Kasumi-1 (cell line): ENCODE measurements around the gene RERG.

ENCODE experiments used
- DNase-seq, 2 experiments: peaks; one replicate each; lab custom pipeline; 2025; lab: John Stamatoyannopoulos, UW

RERG gene

DNA sequence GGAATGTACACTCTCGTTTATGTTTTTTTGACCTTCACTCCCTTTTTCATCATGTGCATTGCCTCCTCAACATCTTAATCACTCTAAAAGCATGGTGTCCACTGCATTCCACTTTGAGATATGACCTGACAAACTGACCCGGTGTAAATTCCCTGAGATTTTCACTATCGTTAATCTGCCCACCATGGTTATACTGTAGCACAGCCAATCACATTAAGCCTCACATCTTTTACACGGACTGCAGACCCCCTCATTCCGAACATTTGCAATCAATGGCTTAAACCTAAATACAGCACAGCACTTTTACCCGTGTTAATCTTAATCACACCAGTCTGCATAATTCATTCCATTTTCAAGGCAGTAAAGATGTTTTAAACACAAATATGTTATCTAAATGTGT lies 2.4 kb downstream of the RERG start:
- no peak for DNase-seq

DNA sequence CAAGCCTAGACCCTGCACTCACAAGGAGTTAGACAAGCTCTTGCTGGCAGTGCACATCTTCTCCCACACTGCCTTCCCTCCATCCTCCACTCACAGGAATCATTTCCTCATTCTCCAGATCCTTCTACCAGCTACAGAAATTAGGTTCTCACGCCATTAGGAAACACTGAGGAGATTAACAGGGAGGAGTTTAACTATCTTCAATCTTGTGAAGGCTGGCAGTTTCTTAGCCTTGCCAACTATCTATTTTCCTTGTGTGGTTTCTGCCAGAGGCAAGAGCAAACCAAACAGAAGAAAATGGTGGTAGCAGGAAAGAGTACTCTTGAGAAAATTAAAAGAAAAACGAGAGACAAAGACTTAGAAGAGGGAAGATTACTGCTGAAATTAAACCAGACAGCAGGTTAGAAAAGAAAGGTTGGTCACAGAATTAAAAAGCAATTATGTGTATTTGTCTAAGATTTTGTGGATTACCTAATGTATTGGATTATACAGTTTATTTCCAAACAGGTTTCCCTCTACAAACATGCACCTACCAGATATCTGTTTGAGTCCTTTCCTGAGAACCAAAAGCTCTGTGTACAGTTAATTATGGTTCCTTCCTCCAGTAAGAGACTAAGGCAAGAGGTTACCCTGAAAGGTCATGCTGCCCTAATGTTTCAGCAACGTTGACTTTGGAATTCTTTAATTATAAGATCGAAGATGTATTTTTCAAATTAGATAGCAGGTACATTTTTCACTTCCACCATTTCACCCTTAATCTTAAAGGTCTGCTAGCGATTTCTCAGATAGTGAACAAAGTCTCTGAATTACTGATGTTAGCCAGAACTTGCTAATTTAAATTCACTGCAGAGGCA lies 5.0 kb downstream of the RERG start:
- DNase-seq, result no peak

DNA sequence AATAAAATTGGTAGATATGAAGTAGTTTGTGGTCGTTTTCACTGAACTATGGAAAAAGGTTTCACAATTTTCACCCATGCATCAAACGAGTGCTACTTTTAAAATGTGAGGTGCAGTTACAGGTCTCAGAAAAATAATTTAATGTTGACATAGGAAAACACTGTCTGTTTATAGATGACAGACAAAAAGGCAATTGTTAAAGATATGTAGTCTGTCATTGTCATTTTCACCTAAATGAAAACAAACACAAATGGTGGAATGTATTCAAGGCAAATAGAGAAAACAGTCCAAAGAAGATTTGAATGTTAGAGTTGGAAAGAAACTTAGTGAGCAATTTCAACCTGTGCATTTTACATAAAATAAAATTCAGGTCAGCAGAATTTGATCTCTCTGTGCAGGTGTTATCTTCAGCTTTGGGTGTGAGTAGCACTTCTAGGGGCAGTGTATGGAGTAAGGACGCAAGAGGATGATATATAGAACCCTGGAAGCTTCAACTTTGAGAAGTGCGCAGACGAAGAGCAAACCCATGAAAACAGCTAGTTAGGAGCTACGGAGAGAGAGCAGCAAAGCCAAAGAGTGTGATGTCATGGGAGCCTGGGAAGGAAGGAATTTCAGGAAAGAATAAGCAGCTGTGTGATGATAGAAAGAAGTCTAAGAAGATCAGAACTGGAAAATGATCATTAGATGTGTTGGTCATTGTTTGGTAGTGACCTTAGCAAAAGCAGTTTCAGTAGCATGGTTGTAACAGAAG lies 6.2 kb downstream of the RERG start:
- no peak for DNase-seq

DNA sequence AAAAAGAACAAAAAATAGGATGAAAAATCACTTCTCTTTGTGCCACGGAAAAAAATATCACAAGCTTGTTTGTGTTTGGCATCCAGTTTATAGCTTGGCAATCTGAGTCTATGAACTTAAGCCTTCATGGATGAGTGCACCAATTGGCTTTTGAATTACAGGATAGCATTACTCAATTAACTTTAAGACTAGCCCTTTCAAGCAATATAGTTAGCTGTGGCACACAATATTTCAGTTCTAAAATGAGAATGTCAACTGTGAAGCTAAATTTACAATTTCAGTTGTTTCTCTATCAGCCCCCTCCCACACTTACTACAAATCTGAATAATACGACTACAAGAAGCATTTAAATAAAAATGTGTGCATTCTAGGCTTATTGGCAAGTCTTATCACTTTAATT lies 8.3 kb downstream of the RERG start:
- DNase-seq, result no peak

DNA sequence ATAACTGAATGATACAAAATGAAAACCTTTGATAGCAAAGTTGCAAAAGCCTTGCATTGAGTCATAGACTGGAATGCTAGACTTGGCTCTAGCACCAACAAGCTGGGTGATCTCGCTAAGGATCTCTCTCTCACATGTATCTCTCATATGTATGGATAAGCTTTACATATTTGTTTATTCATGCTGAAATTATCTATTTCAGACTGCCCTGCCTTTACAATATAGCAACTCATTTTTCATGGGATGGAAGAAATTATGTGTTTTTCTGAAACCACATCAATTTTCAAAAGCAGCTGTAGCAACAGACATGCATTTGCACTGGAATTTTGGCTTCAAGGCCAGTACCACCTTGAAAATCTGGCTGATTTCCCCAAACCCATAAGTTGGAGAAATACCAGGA lies 11.4 kb downstream of the RERG start:
- no peak for DNase-seq

DNA sequence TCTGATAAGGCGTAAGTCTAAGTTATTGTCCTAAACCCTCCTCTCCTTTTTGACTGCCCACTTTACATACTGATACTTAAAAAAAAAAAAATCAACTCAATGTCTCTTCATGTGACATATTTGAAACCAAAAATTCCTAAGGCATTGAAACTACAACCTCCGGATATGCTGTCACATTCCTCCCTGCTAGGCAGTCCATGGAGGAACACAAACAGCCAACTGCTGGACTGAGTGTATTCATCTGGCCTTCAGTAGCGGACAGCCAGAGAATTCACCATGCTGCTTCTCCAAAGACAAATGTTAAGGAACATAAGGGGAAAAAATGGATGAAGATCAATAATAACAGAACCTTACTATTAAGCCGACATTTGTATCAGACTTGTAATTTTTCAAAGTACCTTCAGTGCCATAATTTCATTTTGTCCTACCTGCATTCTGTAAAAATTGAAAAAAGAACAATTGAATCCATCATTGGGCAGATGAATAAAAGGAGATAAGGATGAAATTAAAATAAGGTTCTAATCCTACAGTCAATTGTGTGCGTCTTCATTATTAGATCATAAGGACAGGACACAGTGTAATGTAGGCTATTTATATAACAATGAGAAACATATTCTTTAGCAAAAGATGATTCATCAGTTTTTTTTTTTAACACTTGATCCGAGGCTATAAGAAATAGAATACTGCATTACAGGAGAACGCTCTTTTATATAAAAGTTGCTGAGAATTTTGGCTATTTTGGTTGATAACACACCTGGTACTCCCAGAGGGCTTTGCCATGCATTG lies 12.2 kb downstream of the RERG start:
- DNase-seq, result no peak

DNA sequence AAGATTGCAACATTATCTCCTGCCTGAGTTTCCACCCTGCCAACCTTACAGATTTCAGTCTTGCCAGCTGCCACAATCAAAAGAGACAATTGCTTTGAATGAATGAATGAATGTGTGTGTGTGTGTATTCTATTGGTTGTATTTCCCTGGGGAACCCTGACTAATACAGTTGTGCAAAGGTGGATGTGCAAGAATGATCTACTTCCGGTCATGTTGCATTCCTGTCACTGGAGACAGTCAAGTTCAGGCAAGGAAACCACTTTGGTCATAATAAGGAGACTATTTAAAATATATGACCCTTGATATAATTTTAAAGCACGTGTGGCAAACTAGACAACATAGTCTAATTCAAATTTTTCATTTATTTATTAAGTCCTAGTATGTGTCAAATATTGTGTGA lies 13.1 kb downstream of the RERG start:
- DNase-seq, result no peak

DNA sequence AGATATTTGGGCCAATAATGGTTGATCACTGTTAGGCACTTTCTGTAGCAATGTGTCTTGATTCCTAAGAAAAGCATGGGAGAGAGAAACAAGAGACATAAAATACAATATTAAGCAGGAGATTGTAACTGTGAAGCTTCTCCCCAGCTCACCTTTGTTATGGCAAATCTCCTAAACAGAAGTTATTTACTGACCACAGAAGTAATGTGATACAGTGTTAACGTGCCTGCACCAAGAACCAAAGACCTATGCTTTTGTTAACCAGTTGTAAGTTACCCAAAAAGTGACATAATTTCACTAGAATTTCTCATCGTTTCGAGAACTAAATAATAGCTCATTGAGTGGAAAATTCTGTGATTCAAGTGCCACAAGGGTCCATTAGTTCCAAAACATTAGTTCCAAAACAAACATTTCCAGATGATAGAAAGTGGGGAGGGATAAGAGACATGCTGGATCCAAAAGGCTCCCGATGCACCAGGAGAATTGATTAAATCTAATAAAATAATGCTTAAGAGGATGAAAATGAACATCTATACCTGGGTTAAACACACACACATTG lies 14.3 kb downstream of the RERG start:
- DNase-seq, result no peak

DNA sequence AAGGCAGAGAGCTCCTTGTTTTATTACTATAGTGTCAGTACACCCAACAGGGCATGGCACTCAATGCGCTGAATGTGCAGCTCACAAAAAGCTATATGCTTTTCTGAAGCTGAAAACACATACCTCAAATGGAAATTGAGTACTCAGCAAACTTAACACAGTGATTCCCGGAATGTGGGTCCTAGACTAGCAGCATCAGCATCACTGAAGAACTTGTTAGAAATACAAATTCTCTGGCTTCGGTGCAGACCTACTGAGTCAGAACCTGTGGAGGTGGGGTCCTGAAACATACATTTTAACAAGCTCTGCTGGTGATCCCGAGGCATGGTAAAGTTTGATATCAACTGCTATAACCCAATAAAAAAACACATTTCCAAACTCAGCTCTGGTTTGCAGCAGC lies 14.9 kb downstream of the RERG start:
- no peak for DNase-seq

DNA sequence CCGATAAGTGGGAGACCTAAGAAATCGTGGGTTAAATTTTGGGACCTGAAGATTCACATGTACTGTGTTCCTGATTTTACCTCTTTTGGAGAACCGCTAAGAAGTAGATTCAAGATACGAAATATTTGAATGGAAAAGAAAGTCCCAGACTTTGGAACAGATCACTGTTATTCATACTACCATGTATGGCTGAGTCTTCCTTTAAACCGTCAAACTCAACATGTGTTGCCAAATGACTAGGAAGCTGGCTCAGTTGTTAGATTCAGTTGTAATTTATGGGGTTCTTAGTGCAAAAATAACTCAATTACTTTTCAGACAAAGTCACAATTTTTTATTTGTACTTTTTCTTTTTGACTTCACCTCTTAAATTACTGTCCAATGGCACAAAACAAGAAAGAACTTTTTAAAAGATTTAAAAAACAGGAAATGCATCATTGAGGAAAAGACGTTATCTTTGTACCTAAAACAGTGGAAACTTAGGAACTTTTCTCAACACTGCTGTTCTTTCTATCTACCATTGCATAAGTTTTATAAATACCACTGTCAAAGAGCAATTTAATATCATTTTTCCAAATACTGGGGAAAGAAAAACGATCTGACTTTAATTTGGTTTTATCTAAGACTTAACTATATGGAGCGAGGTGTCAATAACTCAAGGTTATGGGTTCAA lies 15.7 kb downstream of the RERG start:
- DNase-seq, result no peak

DNA sequence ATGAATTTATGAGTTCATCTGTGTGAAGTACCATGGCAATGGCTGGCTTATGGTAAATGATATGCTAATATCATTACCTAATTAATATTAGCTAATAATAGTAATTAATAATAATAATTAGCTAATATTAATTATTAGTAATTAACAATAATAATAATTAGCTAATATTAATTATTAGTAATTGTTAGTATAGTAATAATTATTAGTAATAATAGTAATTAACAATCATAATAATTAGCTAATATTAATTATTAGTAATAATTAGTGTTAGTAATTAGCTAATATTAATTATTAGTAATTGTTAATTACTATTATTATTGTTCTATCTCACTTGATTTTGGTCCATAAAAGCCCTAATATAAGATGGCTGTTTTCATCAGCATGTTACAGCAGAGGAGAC lies 19.8 kb downstream of the RERG start:
- no peak for DNase-seq

DNA sequence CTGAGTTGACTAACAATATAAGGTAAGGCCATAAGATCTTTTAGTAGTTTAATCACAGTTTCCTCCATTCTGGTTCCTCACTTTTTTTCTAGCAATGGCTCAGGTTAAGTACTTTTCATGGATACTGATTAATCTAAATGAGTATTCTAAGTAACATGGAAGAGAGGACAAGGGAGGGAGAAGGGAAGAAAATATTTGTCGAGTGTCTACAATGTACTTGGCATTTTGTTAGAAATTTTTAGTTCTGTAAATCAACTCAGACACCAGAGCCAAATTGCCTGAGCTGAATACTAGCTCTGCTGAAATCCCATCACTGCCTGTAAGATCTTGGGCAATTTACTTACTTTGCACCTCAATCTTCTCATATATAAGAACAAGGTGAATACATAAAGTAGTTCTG lies 20.2 kb downstream of the RERG start:
- DNase-seq, result no peak

DNA sequence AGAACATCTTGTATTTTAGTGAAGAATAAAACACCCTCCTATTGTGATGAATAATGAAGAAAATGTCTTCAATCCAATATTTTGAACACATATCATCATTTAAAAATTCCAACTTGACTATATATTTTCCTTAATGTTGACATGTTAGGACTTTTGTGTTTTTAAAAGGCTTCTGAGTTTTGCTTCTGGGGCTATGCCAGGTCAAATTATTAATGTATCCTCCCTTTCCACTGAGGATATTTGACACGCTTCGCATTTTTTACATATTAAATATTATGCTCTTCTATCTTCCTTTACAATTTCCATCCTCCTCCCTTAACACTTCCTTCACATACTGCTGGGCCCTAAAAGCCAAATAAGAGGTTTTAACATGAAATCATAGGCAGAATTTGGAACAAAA lies 20.6 kb downstream of the RERG start:
- DNase-seq, result no peak

DNA sequence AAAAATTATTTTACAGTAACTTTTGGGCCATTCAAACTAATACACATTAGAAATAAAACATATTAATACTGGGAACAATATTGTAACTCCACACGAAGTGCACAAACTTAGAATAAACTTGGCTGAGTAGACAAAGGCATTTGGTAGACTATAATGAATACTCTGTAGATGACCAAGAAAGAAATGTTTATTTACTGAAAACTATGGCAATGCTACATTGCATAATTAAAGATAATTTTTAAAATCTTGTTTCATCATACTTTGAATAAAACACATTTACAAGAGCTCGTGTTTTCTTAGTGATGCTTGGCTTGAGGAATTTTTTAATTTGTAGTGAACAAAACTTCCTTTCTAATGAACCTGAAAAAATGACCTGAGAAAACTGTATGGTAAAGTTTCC lies 21.3 kb downstream of the RERG start:
- no peak for DNase-seq

DNA sequence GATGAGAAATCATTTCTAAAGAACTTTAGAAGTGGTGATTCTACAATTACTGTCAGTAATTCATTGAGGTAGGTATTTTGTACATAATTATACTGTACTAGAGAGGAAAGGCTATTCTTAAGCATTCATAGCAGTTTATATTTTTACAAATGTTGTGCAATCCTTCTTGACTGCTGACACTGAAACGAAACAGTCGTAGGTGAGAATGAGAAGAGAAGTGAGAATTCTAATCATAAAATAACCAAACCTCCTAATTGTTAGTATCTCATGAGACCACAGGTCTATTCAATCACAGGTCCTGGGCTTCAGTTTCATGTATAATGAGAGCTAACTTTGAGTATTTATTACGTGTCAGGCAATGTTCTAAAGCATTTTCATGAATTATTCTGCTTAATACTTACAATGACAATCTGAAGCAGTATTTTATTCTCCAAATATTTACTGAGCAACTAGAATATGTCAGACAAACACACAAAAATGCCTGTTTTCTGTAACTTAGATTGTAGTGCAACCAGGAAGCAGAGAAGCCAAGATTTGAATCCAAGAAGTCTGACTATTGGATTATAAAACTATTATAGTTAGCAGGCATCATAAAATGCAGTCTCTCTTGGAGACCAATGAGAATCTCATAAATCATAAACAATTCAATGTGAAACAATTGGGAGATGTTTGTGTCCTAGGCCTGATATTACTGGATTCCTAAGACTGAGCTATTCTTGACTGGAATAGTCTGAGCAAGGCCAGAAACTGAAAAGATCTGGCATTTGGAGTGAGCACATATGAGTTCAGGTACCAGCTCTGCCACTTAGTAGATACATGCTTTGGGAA lies 24.3 kb downstream of the RERG start:
- DNase-seq, result no peak

DNA sequence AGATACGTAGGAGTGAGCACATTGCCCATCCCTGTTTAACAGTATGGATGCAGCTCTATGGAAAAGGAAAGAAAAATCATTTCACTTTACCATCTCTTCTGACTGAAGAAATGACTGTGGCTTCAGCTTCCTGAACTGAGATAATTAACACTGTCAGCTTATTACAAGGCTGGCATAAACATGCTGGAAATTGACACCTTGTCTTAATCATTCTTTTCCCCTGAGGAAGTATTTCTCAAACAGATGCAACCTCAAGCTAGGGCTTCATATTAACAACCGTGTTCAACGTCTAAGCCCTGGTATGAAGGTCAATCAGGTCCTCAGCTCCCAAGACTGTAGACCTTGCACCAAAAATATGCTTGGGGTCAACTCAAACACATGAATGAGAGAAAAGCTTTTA lies 25.0 kb downstream of the RERG start:
- DNase-seq, result no peak

DNA sequence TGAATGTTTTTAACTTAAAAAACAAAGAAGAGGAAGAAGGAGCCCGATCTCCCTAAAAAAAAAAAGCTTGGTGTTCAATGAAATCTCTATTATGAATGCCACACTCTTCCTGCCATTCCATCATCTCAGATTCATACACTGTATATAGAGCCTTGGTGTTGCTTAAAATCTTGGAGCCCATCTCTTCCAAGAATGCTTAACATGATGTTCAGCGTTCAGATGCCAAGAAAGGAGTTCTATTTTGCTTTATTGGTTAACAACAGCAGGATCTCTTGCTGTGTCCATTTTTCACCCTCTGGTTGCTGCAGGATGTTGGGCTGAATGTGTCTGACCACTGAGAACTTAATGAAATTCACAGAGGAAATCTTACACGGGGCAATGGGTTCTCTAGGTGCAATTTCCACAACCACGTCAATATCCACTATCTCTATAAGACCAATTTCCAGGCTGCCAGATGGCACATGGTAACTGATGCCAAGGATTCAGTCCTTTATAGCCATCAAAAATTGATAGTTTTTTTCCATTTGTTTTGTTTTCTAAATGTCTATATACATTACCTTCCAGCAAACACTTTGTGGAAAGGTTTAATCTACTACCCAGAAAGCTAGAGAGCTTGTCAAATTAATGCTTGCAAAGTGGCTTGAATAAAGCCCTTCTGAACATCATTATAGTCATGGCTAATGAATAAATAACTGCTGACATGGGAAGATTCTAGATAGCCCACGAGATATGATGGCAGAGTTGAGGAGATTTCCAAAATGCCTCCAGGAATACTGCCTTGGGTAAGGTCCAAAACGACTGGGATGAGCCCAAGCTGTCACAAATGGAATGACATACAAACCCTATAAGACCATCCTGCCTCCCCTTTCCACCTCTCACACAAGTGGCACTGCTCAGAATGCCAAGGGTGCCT lies 26.5 kb downstream of the RERG start:
- DNase-seq, result no peak

DNA sequence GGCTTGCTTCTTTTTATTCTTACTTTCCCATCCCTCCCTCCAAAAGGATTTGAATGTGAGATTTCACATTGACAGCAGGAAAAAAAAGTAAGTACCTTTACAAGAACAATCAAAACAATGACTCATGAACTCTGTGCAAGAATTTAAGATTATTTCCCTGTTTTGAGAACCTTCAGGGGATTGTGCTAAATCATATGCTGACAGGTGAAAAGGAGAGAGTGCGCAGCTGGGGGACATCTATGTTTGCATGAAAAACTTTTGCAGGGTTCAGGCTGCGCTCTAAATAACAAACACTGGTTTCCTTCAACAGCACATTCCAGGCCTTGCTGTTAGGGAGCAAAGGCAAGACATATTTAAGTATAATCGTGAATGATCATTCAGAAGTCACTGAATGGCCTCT lies 27.3 kb downstream of the RERG start:
- DNase-seq, result no peak

DNA sequence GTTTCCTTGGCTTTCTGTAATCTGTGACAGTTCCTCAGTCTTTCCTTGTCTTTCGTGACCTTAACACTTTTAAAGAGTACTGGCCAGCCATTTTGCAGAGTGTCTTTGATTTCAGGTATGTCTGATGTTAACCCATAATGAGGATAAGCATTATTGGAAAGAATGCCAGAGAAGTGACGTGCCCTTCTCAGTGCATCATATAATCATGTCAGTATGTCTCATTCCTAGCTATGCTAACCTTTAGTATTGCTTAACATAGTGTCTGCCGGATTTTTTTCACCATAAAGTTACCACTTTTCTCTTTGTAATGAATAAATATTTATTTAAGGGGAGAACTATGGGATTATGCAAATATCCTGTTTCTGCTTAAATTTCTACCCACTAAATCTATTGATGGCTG lies 28.5 kb downstream of the RERG start:
- DNase-seq, result no peak

DNA sequence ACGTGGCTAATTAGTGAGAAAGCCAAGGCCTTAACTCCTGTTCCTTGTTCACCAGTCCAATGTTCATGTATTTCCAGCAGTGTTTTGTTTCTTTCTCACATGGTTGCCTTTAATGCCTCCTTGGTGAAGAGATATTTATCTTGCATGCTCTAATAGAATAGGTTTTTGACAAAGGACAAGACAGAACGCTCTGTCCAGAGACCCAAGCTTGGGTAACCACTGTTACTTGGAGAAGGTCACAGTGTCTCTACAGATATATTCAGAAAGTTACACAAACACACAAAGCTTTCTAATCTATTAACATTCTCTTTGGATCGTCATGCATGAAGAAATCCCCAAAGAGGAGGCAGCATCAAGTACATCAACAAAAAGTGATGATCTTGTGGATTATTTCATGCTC lies 33.1 kb downstream of the RERG start:
- no peak for DNase-seq
